B cell (primary cell): ENCODE results near the gene CHRD.

Experiments used
- CTCF ChIP-seq: fragments of 200-600 bp; IDR thresholded peaks from one replicate; pipeline ENCODE4 v1.8.0; 2022; ENCODE audit warnings: antibody characterized with exemption, mild to moderate bottlenecking
- EZH2 ChIP-seq: IDR thresholded peaks from 2 replicates; pipeline ENCODE4 v1.6.1; 2012; ENCODE audit warnings: borderline replicate concordance, low read depth, mild to moderate bottlenecking, moderate library complexity, low read length; ENCODE audit not compliant: insufficient read depth, poor library complexity, severe bottlenecking

- TF ChIP-seq CTCF (no peak), EZH2 (no peak)
Measured at GRCh38 chr3:184380185-184380626, 352 bp downstream of the CHRD start.
